Uterus (tissue), 2 donors: Measurements from ENCODE around the gene SLIT3.

Experiments
- CTCF ChIP-seq, 4 experiments: fragments of 200-600 bp in 2 of 4; fragments of 450-650 bp in 2 of 4; sonication (generic) in 2 of 4; IDR thresholded peaks; one replicate each; pipeline ENCODE4 v1.5.1; 2016 to 2019; ENCODE audit warnings: antibody characterized with exemption in 4 of 4, mild to moderate bottlenecking in 2 of 4, moderate library complexity in 1 of 4
- POLR2A ChIP-seq, 2 donors: fragments of 450-650 bp; IDR thresholded peaks; one replicate each; pipeline ENCODE4 v1.6.1; 2016; ENCODE audit warnings: antibody characterized with exemption in 2 of 2, mild to moderate bottlenecking in 1 of 2, moderate library complexity in 1 of 2

GRCh38 chr5:169150108-169150507, 150.8 kb downstream of the SLIT3 start:
- TF ChIP-seq CTCF (IDR thresholded peaks at IDR 0.05) (no peak), POLR2A (IDR thresholded peaks at IDR 0.05) (no peak)
